ENCODE data around the gene YWHAH. TPM values are rescaled to one million over a fixed set of nuclear protein-coding genes. Genes with fewer than 3 reads are reported as not detected.

Gene YWHAH
- total and polyA plus RNA-seq, 8 donors: 100 to 183 (median 113) TPM

GRCh38 chr22:32005453-32005852, 61.1 kb downstream of the YWHAH start:
- H3K36me3 ChIP-seq: no peaks in the 10 kb centered on the region
- DNase-seq: no peak
- TF ChIP-seq CTCF (IDR thresholded peaks at IDR 0.05): no peak
- intact Hi-C loops (cut with DNase I): no loop called here
- no peaks in the 10 kb centered on the region for H3K27me3 ChIP-seq
- H3K9me3 ChIP-seq: no peaks in the 10 kb centered on the region
- no peak overlapping the region for H3K4me3 ChIP-seq
- H3K4me1 ChIP-seq: no peaks in the 10 kb centered on the region
- no peak for ATAC-seq
- no peak overlapping the region for H3K27ac ChIP-seq

Other genes with a start within 250 kb of the YWHAH start
- gene PRR14L, start 194.4 kb upstream of the YWHAH start, total RNA-seq: 10 to 100 TPM; 46.5 to 55.1 TPM
- 10 to 100 TPM; 25.8 to 31.3 (median 29.6) TPM for gene PRR14L, start 194.4 kb upstream of the YWHAH start, polyA plus RNA-seq (ENCODE audit: insufficient read length in 6 of 6)
- 10 to 100 TPM; 23.2 to 31.1 TPM for gene DEPDC5, start 190.5 kb upstream of the YWHAH start, total RNA-seq
- gene DEPDC5, start 190.5 kb upstream of the YWHAH start, polyA plus RNA-seq (ENCODE audit: insufficient read length in 6 of 6): 10 to 100 TPM; 14.9 to 19.8 (median 17.3) TPM
- gene SLC5A1, start 98.7 kb downstream of the YWHAH start, total RNA-seq: 1 to 10 TPM in 1 of 2 donors, under 1 TPM in 1; 0.42 to 1.1 TPM
- under 1 TPM; 0.26 to 0.72 (median 0.50) TPM for gene SLC5A1, start 98.7 kb downstream of the YWHAH start, polyA plus RNA-seq (ENCODE audit: insufficient read length in 6 of 6)
- gene C22orf42, start 214.8 kb downstream of the YWHAH start, total RNA-seq: not detected
- gene C22orf42, start 214.8 kb downstream of the YWHAH start, polyA plus RNA-seq (ENCODE audit: insufficient read length in 6 of 6): under 1 TPM in 1 of 6 donors, not detected in 5; 0.35 TPM

Measured in left lung (tissue), 10 donors.